ENCODE data around the gene SPATA2L. TPM values are rescaled to one million over a fixed set of nuclear protein-coding genes. Genes with fewer than 3 reads are reported as not detected.

The SPATA2L gene
- total and polyA plus RNA-seq, 10 of the 15 experiments (the other 5 are each of a cell fraction or from before 2014, with no cell fraction given): 0.20 to 6.9 (median 3.9) TPM; not detected in 1

- Histone ChIP-seq H4K20me1 (ENCODE audit: control insufficient read depth, insufficient read depth) (no peaks in the 10 kb centered on the region), H3K4me3 (no peak overlapping the region), H3K4me1 (ENCODE audit: control insufficient read depth, insufficient read depth, low read length) (peaks cover 3% of the 10 kb centered on the region; the same call in 1 of the 2 replicates), H3K36me3 (ENCODE audit: control insufficient read depth in 2 of 2, insufficient read depth in 2 of 2, low read length in 1 of 2) (no peaks in the 10 kb centered on the region), H3K9me3 (replicated peaks; ENCODE audit: control insufficient read depth, insufficient read depth, low read length) (no peaks in the 10 kb centered on the region), H3K27me3 (replicated peaks in 1 of 2; ENCODE audit: control insufficient read depth in 2 of 2, insufficient read depth in 2 of 2, low read length in 1 of 2) (no peaks in the 10 kb centered on the region), H3K9ac (ENCODE audit: control insufficient read depth, insufficient read depth, low read length) (no peak overlapping the region), H3K79me2 (ENCODE audit: control insufficient read depth, insufficient read depth, low read length) (no peaks in the 10 kb centered on the region), H3K4me2 (ENCODE audit: control insufficient read depth, insufficient read depth) (no peak overlapping the region; the same call in 1 of the 2 replicates), H3K27ac (ENCODE audit: control insufficient read depth, insufficient read depth) (no peak overlapping the region), H2AFZ (ENCODE audit: control insufficient read depth, low read depth, low read length) (no peak overlapping the region)
- 49% methylated on average over 14 of the region's 14 CpGs for WGBS (ENCODE audit: insufficient coverage, insufficient replicate concordance, low lambda C conversion rate, missing lambda C conversion rate)
- in situ Hi-C loops (cut with MboI) (loop anchor here (10.0 kb wide), 1 partner anchor 88 kb away; no protein-coding TSS in a partner anchor), intact Hi-C loops (cut with micrococcal nuclease; ENCODE audit: unreplicated experiment) (loop anchor here (1.0 to 10.0 kb wide), 2 partner anchors 87 to 208 kb away; partner anchors contain the start of gene MC1R)
- TF ChIP-seq ATF7 (IDR thresholded peaks at IDR 0.05; ENCODE audit: low read depth) (no peak), BHLHE40 (IDR thresholded peaks at IDR 0.05; ENCODE audit: borderline replicate concordance in 1 of 2, low read depth in 2 of 2, low read length in 1 of 2) (no peak), SIN3A (IDR thresholded peaks at IDR 0.05; ENCODE audit: low read depth, low read length) (no peak), SKIL (IDR thresholded peaks at IDR 0.05; ENCODE audit: low read depth, poor library complexity, severe bottlenecking) (no peak)
- ChIA-PET CTCF (interaction anchor here (0.6 to 5.4 kb wide), 26 partner anchors 8 to 375 kb away, joined by 3 to 119 read pairs (median 4); partner anchors contain the start of genes TCF25 and VPS9D1), SMC1A (ENCODE audit: uncharacterized antibody, unreplicated experiment) (interaction anchor here (0.8 to 4.7 kb wide), 8 partner anchors 9 to 203 kb away, joined by 3 to 44 read pairs (median 4); no protein-coding TSS in a partner anchor), RAD21 (ENCODE audit: unreplicated experiment) (interaction anchor here (0.6 to 3.3 kb wide), 12 partner anchors 8 to 204 kb away, joined by 3 to 60 read pairs (median 5); partner anchors contain the start of gene VPS9D1), POLR2A (interaction anchor here (0.8 to 1.8 kb wide), 3 partner anchors 50 to 204 kb away, joined by 3 to 9 read pairs (median 3); no protein-coding TSS in a partner anchor)
- no peak for DNase-seq (ENCODE audit: low read depth, low spot score)
- no TSS peak for BruUV-seq (replicated peaks)
- FAIRE-seq: no peak
- no peak for ATAC-seq
Measured at GRCh38 chr16:89706518-89707260, 5.2 kb upstream of the SPATA2L start.
